Kidney (tissue), 14 donors: ENCODE data around the gene TSHZ2. TPM values are rescaled to one million over a fixed set of nuclear protein-coding genes. Genes with fewer than 3 reads are reported as not detected.

ENCODE experiments used
- DNase-seq, 5 donors: peaks; one replicate each; pipeline ENCODE4 v3.0.0-alpha.2; 2013 to 2020
- FAIRE-seq: peaks from 2 replicates; lab custom pipeline; 2012; peaks lifted over from hg19 to GRCh38; lab: Jason Lieb, UNC
- H3K27ac ChIP-seq, 2 donors: one replicate each; pipeline ENCODE4 v1.7.0; 2013; ENCODE audit warnings: low read depth in 2 of 2, low read length in 2 of 2, inconsistent platforms in 1 of 2
- H3K27me3 ChIP-seq: one replicate; pipeline ENCODE4 v1.7.1; 2013; ENCODE audit warnings: low read length, inconsistent platforms; ENCODE audit not compliant: control insufficient read depth, insufficient read depth
- H3K36me3 ChIP-seq, 3 donors: one replicate each; pipeline versions ENCODE4 v1.7.0 to v1.7.1; 2013; ENCODE audit warnings: low read length in 3 of 3, control low read depth in 1 of 3, inconsistent platforms in 1 of 3; ENCODE audit not compliant: insufficient read depth in 3 of 3, control insufficient read depth in 2 of 3
- H3K4me1 ChIP-seq, 3 donors: one replicate each; pipeline versions ENCODE4 v1.7.0 to v1.7.1; 2013; ENCODE audit warnings: low read length in 3 of 3, inconsistent platforms in 1 of 3, low read depth in 1 of 3; ENCODE audit not compliant: control insufficient read depth in 2 of 3, insufficient read depth in 2 of 3
- H3K4me3 ChIP-seq, 3 donors: one replicate each; pipeline versions ENCODE4 v1.7.0 to v1.8.1; 2013; ENCODE audit warnings: low read length in 3 of 3, control low read depth in 1 of 3, inconsistent platforms in 1 of 3
- H3K9ac ChIP-seq, 3 donors: one replicate each; pipeline versions ENCODE4 v1.7.0 to v1.7.1; 2013; ENCODE audit warnings: low read length in 3 of 3, control low read depth in 1 of 3, inconsistent platforms in 1 of 3
- H3K9me3 ChIP-seq, 3 donors: one replicate each; pipeline versions ENCODE4 v1.7.0 to v1.7.1; 2013; ENCODE audit warnings: low read length in 3 of 3, control low read depth in 1 of 3, inconsistent platforms in 1 of 3; ENCODE audit not compliant: control insufficient read depth in 2 of 3, insufficient read depth in 1 of 3
- intact Hi-C: fragments of 100-400 bp; cut with DNase I; formaldehyde crosslinking; loops from one replicate; pipeline ENCODE4 v1.11.1; 2022
- polyA plus RNA-seq: library from polyadenylated mRNA; stranded (reverse); fragments of 350-450 nt; fragmentation: Illumina TruSeq; extraction: RNeasy Lipid Tissue Mini Kit (QIAGEN cat#74804); gene quantifications from one replicate; pipeline ENCODE4 v1.2.3, GENCODE V29; 2014; ENCODE audit warnings: low read depth, low replicate concordance; ENCODE audit not compliant: insufficient read depth
- total RNA-seq: library from RNA; stranded (reverse); fragmentation: NEBNext Ultra II Directional; extraction: Animal tissue kit (Norgen Biotek cat#: 25700); gene quantifications from one replicate; pipeline ENCODE4 v1.2.1, GENCODE V29; 2021
- TF ChIP-seq, protein P1 (sequence below): IDR thresholded peaks from 3 replicates; pipeline ENCODE4 v1.5.1; 2012; ENCODE audit warnings: mild to moderate bottlenecking, moderate library complexity, borderline replicate concordance; ENCODE audit not compliant: insufficient read depth; ENCODE audit errors: extremely low read depth
- donor health status: control.
- donor health status: control.
- donor health status: control.
- donor health status: control.
- donor health status: control.
- donor health status: DM: yes; HTN: yes; CAD: no.
- donor health status: Normal renal cell carcinoma (clear cell type).

TSHZ2 gene
- total and polyA plus RNA-seq, 2 donors from 2014 or later: 0.86 to 15.5 TPM

GRCh38 chr20:53346335-53346648, 374.1 kb downstream of the TSHZ2 start:
- Histone ChIP-seq H3K4me1 (peaks cover 0 to 4% (median 0%) of the 10 kb centered on the region in 3 donors), H3K9ac (no peak overlapping the region), H3K27ac (no peak overlapping the region), H3K36me3 (no peaks in the 10 kb centered on the region), H3K27me3 (no peaks in the 10 kb centered on the region), H3K9me3 (no peaks in the 10 kb centered on the region), H3K4me3 (no peak overlapping the region)
- intact Hi-C loops: no loop called here
- TF ChIP-seq, protein P1, sequence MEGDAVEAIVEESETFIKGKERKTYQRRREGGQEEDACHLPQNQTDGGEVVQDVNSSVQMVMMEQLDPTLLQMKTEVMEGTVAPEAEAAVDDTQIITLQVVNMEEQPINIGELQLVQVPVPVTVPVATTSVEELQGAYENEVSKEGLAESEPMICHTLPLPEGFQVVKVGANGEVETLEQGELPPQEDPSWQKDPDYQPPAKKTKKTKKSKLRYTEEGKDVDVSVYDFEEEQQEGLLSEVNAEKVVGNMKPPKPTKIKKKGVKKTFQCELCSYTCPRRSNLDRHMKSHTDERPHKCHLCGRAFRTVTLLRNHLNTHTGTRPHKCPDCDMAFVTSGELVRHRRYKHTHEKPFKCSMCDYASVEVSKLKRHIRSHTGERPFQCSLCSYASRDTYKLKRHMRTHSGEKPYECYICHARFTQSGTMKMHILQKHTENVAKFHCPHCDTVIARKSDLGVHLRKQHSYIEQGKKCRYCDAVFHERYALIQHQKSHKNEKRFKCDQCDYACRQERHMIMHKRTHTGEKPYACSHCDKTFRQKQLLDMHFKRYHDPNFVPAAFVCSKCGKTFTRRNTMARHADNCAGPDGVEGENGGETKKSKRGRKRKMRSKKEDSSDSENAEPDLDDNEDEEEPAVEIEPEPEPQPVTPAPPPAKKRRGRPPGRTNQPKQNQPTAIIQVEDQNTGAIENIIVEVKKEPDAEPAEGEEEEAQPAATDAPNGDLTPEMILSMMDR: no peak
- FAIRE-seq (no peak), DNase-seq (peak in 3 of 5 donors; percentile 21 to 59 (median 31))

DNA sequence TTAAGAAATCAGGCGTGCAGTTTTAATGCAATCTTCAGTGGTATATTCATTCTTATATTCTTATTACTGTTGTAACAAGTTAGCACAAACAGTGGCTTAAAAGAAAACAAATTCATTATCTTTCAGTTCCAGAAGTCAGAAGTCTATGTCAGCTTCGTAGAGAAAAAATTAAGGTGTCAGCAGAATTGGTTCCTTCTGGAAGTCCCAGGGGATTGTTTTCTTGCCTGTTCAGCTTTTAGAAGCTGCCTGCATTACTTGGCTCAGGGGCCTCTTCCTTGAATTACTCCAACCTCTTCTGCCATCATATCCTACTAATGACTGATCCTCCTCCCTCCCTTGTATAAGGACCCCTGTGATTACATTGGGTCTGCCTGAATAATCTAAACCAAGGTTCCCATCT, 377.6 kb downstream of the TSHZ2 start:
- Histone ChIP-seq H3K9ac (no peak overlapping the region), H3K36me3 (no peaks in the 10 kb centered on the region), H3K4me1 (peaks cover 0 to 4% (median 0%) of the 10 kb centered on the region in 3 donors), H3K27me3 (no peaks in the 10 kb centered on the region), H3K9me3 (no peaks in the 10 kb centered on the region), H3K4me3 (no peak overlapping the region), H3K27ac (no peak overlapping the region)
- TF ChIP-seq, protein P1: no peak
- no peak for FAIRE-seq
- no peak for DNase-seq
- intact Hi-C loops: no loop called here

GRCh38 chr20:53352727-53353440, 380.7 kb downstream of the TSHZ2 start:
- H3K36me3 ChIP-seq: no peaks in the 10 kb centered on the region
- intact Hi-C loops: no loop called here
- H3K4me3 ChIP-seq: no peak overlapping the region
- DNase-seq (no peak), FAIRE-seq (no peak)
- no peaks in the 10 kb centered on the region for H3K27me3 ChIP-seq
- H3K4me1 ChIP-seq: no peaks in the 10 kb centered on the region
- TF ChIP-seq, protein P1: no peak
- no peak overlapping the region for H3K9ac ChIP-seq
- peaks cover 0 to 9% (median 2%) of the 10 kb centered on the region in 3 donors for H3K9me3 ChIP-seq
- H3K27ac ChIP-seq: no peak overlapping the region
